H1 (cell line): ENCODE results near the gene MPRIP. TPM values are rescaled to one million over a fixed set of nuclear protein-coding genes. Genes with fewer than 3 reads are reported as not detected.

Experiments
- CTCF ChIA-PET: fragments of 300-600 bp; sonication (Branson Sonifier 250); formaldehyde crosslinking; loops from one replicate; lab custom pipeline; 2021; ENCODE audit not compliant: partially characterized antibody; lab: Charles Lee
- POLR2A ChIA-PET: fragments of 300-600 bp; sonication (Branson Sonifier 250); formaldehyde crosslinking; loops from one replicate; lab custom pipeline; 2021; ENCODE audit warnings: inconsistent platforms; ENCODE audit not compliant: partially characterized antibody; lab: Charles Lee
- DNase-seq, 2 experiments: peaks; one replicate each; pipeline versions ENCODE4 v3.0.0 to v3.0.0-alpha.2; 2010 to 2022; ENCODE audit warnings: low spot score in 2 of 2, low read depth in 1 of 2, mixed read lengths in 1 of 2
- FAIRE-seq: peaks from 2 replicates; lab custom pipeline; 2011; peaks lifted over from hg19 to GRCh38; lab: Jason Lieb, UNC
- H2AFZ ChIP-seq: 2 replicates; pipeline ENCODE4 v1.8.1; 2012; ENCODE audit warnings: low read length, inconsistent platforms
- H2AK5ac ChIP-seq: 2 replicates; pipeline ENCODE4 v1.6.1; 2013; ENCODE audit warnings: low read depth, low read length
- H2BK120ac ChIP-seq: replicated peaks from 2 replicates; pipeline ENCODE3; 2013; ENCODE audit warnings: low read depth, low read length, inconsistent platforms
- H2BK12ac ChIP-seq: 2 replicates; pipeline ENCODE4 v1.6.1; 2013; ENCODE audit warnings: low read depth, low read length
- H2BK15ac ChIP-seq: 2 replicates; pipeline ENCODE4 v1.6.1; 2013; ENCODE audit warnings: low read length
- H2BK20ac ChIP-seq: 2 replicates; pipeline ENCODE4 v1.6.1; 2013; ENCODE audit warnings: low read length
- H2BK5ac ChIP-seq: 2 replicates; pipeline ENCODE4 v1.6.1; 2013; ENCODE audit warnings: low read depth, low read length
- H3K14ac ChIP-seq: 2 replicates; pipeline ENCODE4 v1.6.1; 2013; ENCODE audit warnings: inconsistent platforms; ENCODE audit not compliant: insufficient read length
- H3K18ac ChIP-seq: 2 replicates; pipeline ENCODE4 v1.6.1; 2013; ENCODE audit warnings: low read length; ENCODE audit errors: extremely low read depth
- H3K23ac ChIP-seq: 2 replicates; pipeline ENCODE4 v1.6.1; 2013; ENCODE audit warnings: inconsistent platforms; ENCODE audit not compliant: insufficient read length
- H3K23me2 ChIP-seq: 2 replicates; pipeline ENCODE4 v1.6.1; 2013; ENCODE audit warnings: low read depth, low read length
- H3K27ac ChIP-seq: 2 replicates; pipeline ENCODE4 v1.6.1; 2011; ENCODE audit warnings: low read depth, low read length, inconsistent platforms
- H3K27me3 ChIP-seq, 4 experiments: replicated peaks in 1 of 4; 1 replicate in 1 of 4; 2 replicates in 3 of 4; pipeline versions ENCODE4 v1.6.1 to v1.8.1; 2011 to 2013; ENCODE audit warnings: low read length in 3 of 4, mild to moderate bottlenecking in 3 of 4, inconsistent platforms in 2 of 4, mixed read lengths in 2 of 4, moderate library complexity in 1 of 4; ENCODE audit not compliant: control insufficient read depth in 3 of 4, insufficient read depth in 3 of 4; ENCODE audit errors: extremely low read depth in 1 of 4
- H3K36me3 ChIP-seq, 4 experiments: 2 replicates each; pipeline versions ENCODE4 v1.6.1 to v1.8.1; 2011 to 2013; ENCODE audit warnings: mild to moderate bottlenecking in 4 of 4, low read length in 3 of 4, moderate library complexity in 2 of 4, control low read depth in 1 of 4, inconsistent platforms in 1 of 4; ENCODE audit not compliant: insufficient read depth in 4 of 4, control insufficient read depth in 2 of 4
- H3K4ac ChIP-seq: replicated peaks from 2 replicates; pipeline ENCODE3; 2013; ENCODE audit warnings: low read length, low read depth, mixed read lengths, inconsistent platforms; ENCODE audit not compliant: insufficient read length
- H3K4me1 ChIP-seq, 4 experiments: replicated peaks in 1 of 4; 1 replicate in 1 of 4; 2 replicates in 3 of 4; pipeline versions ENCODE4 v1.6.1 to v1.8.1; 2011 to 2013; ENCODE audit warnings: low read length in 3 of 4, inconsistent platforms in 2 of 4, mixed read lengths in 1 of 4; ENCODE audit not compliant: insufficient read depth in 4 of 4, control insufficient read depth in 3 of 4
- H3K4me2 ChIP-seq, 2 experiments: 2 replicates each; pipeline versions ENCODE4 v1.6.1 to v1.8.1; 2011 to 2013; ENCODE audit warnings: low read depth in 2 of 2, low read length in 2 of 2, control low read depth in 1 of 2, inconsistent platforms in 1 of 2, mild to moderate bottlenecking in 1 of 2; ENCODE audit not compliant: insufficient read depth in 1 of 2
- H3K4me3 ChIP-seq, 4 experiments: fragments of 200-600, 300-600 bp in 1 of 4; sonication (generic), shearing (Covaris generic), sonication (Bioruptor Twin) in 1 of 4; 2 replicates each; pipeline versions ENCODE4 v1.5.1 to v1.8.1; 2011 to 2016; ENCODE audit warnings: low read length in 4 of 4, low read depth in 3 of 4, control low read depth in 2 of 4, inconsistent platforms in 2 of 4, mild to moderate bottlenecking in 2 of 4, mixed read lengths in 1 of 4, moderate library complexity in 1 of 4; ENCODE audit not compliant: insufficient read depth in 2 of 4; ENCODE audit errors: extremely low read depth in 1 of 4
- H3K56ac ChIP-seq: replicated peaks from 2 replicates; pipeline ENCODE3; 2013; ENCODE audit warnings: low read depth, mild to moderate bottlenecking, mixed read lengths, low read length, inconsistent platforms; ENCODE audit not compliant: insufficient read length
- H3K79me1 ChIP-seq: 2 replicates; pipeline ENCODE4 v1.6.1; 2013; ENCODE audit warnings: low read depth, low read length, control low read depth
- H3K79me2 ChIP-seq, 2 experiments: 2 replicates each; pipeline versions ENCODE4 v1.6.1 to v1.8.1; 2012 to 2013; ENCODE audit warnings: low read length in 2 of 2, mild to moderate bottlenecking in 2 of 2, inconsistent platforms in 1 of 2; ENCODE audit not compliant: insufficient read depth in 2 of 2, control insufficient read depth in 1 of 2
- H3K9ac ChIP-seq, 4 experiments: replicated peaks in 1 of 4; 1 replicate in 1 of 4; 2 replicates in 3 of 4; pipeline versions ENCODE4 v1.6.1 to v1.8.1; 2011 to 2013; ENCODE audit warnings: low read depth in 3 of 4, low read length in 3 of 4, control low read depth in 2 of 4, mild to moderate bottlenecking in 2 of 4, moderate library complexity in 2 of 4, inconsistent platforms in 1 of 4; ENCODE audit errors: extremely low read depth in 1 of 4
- H3K9me3 ChIP-seq, 2 experiments: 2 replicates each; pipeline versions ENCODE4 v1.6.1 to v1.8.1; 2012 to 2013; ENCODE audit warnings: mild to moderate bottlenecking in 2 of 2, moderate library complexity in 2 of 2, control low read depth in 1 of 2, inconsistent platforms in 1 of 2, low read depth in 1 of 2, low read length in 1 of 2, mixed read lengths in 1 of 2; ENCODE audit not compliant: insufficient read depth in 2 of 2
- H4K20me1 ChIP-seq, 2 experiments: replicated peaks in 1 of 2; 2 replicates each; pipeline versions ENCODE3 to v1.8.1; 2011 to 2013; ENCODE audit warnings: inconsistent platforms in 2 of 2, low read length in 2 of 2, mild to moderate bottlenecking in 1 of 2; ENCODE audit not compliant: insufficient read depth in 2 of 2, control insufficient read depth in 1 of 2
- H4K5ac ChIP-seq: 2 replicates; pipeline ENCODE4 v1.6.1; 2013; ENCODE audit warnings: low read length, low read depth, mixed read lengths, inconsistent platforms; ENCODE audit not compliant: insufficient read length
- H4K8ac ChIP-seq: 2 replicates; pipeline ENCODE4 v1.8.0; 2013; ENCODE audit warnings: mild to moderate bottlenecking, moderate library complexity, low read length, inconsistent platforms; ENCODE audit not compliant: insufficient read depth; ENCODE audit errors: extremely low read depth
- H4K91ac ChIP-seq: replicated peaks from 2 replicates; pipeline ENCODE3; 2013; ENCODE audit warnings: low read length, mixed read lengths, inconsistent platforms; ENCODE audit not compliant: insufficient read length
- KDM1A ChIP-seq: fragments of 200-600, 300-600 bp; sonication (generic); IDR thresholded peaks from 2 replicates; pipeline ENCODE4 v1.7.1; 2016; ENCODE audit warnings: mild to moderate bottlenecking, low read length, borderline replicate concordance
- MAFK ChIP-seq: IDR thresholded peaks from 2 replicates; pipeline ENCODE4 v1.6.1; 2012; ENCODE audit warnings: low read depth, mild to moderate bottlenecking, improper control_type of control experiment, low read length
- WGBS, 2 experiments: shearing (Covaris generic) in 1 of 2; methylation state at CpG; one replicate each; pipeline versions ENCODE4 v1.1.6 to v1.1.7; 2013 to 2015; ENCODE audit warnings: low lambda C conversion rate in 2 of 2, mixed read lengths in 2 of 2, inconsistent platforms in 1 of 2, low coverage in 1 of 2, missing lambda C conversion rate in 1 of 2; ENCODE audit not compliant: insufficient replicate concordance in 2 of 2, insufficient coverage in 1 of 2, insufficient read length in 1 of 2; ENCODE audit errors: extremely low coverage in 1 of 2, missing lambda C conversion rate in 1 of 2; 5-methylcytosine and 5-hydroxymethylcytosine counted together
- polyA plus RNA-seq, 7 experiments: library from polyadenylated mRNA; depleted of rRNA in 3 of 7; stranded (reverse) in 5 of 7; unstranded in 2 of 7; fragments of >200 nt in 5 of 7; fragments of 200-250 nt in 2 of 7; gene quantifications; 1 replicate in 5 of 7; 2 replicates in 1 of 7; 4 replicates in 1 of 7; pipeline versions ENCODE4 v1.2.1 to v1.2.3, GENCODE V29; 2011 to 2013; ENCODE audit warnings: missing spikeins in 2 of 7, mixed read lengths in 2 of 7
- total RNA-seq: library from RNA; stranded (reverse); fragmentation: NEBNext Ultra II Directional; extraction: Animal tissue kit (Norgen Biotek cat#: 25700); gene quantifications from 2 replicates; pipeline ENCODE4 v1.2.1, GENCODE V29; 2021

MPRIP gene
- total and polyA plus RNA-seq, 2 of the 8 experiments (the other 6 are each of a cell fraction or from before 2014, with no cell fraction given) = 48.6 to 146 TPM

DNA sequence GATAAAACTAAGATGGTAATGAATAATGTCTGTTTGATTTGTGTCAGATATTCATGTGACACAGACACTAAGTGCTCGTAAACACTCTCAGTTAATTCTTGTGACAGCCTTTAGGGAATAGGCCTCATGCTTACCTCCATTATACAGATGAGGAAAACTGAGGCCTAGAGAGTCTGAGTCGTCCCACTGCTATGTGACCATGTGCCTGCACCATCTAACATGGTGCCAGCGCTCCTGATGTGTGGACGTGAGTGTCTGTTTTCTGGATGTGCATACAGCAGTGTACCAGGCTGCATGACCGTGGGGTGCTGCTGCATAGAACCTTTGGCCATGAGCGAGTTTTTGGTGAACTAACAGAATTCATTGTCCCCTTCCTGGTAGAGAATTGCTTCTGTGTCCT is 61.8 kb downstream of the MPRIP start:
- Histone ChIP-seq H2BK20ac (no peak overlapping the region), H3K36me3 (no peaks in the 10 kb centered on the region), H3K9ac (no peak overlapping the region), H4K91ac (no peak overlapping the region), H4K8ac (no peak overlapping the region), H2AFZ (no peak overlapping the region), H3K4me2 (no peak overlapping the region), H3K23me2 (no peaks in the 10 kb centered on the region), H3K56ac (no peak overlapping the region), H3K27ac (no peak overlapping the region), H3K79me1 (peaks cover 10% of the 10 kb centered on the region), H2BK12ac (no peak overlapping the region), H3K4ac (no peak overlapping the region), H3K18ac (no peak overlapping the region), H2BK120ac (no peak overlapping the region), H2BK5ac (0 out of 2 replicates have a peak overlapping the region, but pooled peaks have one; percentile 41), H4K20me1 (peaks cover 0 to 4% of the 10 kb centered on the region in 2 experiments), H3K23ac (no peak overlapping the region), H3K4me1 (peaks cover 0 to 7% (median 3%) of the 10 kb centered on the region in 4 experiments; a peak in 4 of 7 replicates), H3K79me2 (peaks cover 0 to 9% of the 10 kb centered on the region in 2 experiments; a peak in 1 of 4 replicates), H2BK15ac (no peak overlapping the region), H3K4me3 (no peak overlapping the region), H4K5ac (no peak overlapping the region), H2AK5ac (no peak overlapping the region), H3K9me3 (no peaks in the 10 kb centered on the region), H3K14ac (no peak overlapping the region), H3K27me3 (no peaks in the 10 kb centered on the region)
- no peak for FAIRE-seq
- ChIA-PET POLR2A (interaction anchor here (1.0 kb wide), 1 partner anchor 38 kb away, joined by 3 read pairs; no protein-coding TSS in a partner anchor), CTCF (interaction anchor here (2.1 to 2.5 kb wide), 2 partner anchors 14 to 38 kb away, joined by 5 to 13 read pairs; no protein-coding TSS in a partner anchor)
- DNase-seq = no peak
- 0 out of 2 replicates have a peak, but pooled peaks have one; percentile 13 for TF ChIP-seq KDM1A
- TF ChIP-seq MAFK = no peak
- WGBS, 2 experiments = 88% methylated on average over 6 of the region's 6 CpGs; no CpG with 5 or more reads in 1 of the 2 experiments
